ENCODE measurements around the gene FBXL7.

Gene FBXL7

GRCh38 chr5:15579193-15579990 is 79.4 kb downstream of the FBXL7 start:
- H3K4me3 ChIP-seq (ENCODE audit: low read depth, low read length) = no peak overlapping the region
- TF ChIP-seq, protein P1, sequence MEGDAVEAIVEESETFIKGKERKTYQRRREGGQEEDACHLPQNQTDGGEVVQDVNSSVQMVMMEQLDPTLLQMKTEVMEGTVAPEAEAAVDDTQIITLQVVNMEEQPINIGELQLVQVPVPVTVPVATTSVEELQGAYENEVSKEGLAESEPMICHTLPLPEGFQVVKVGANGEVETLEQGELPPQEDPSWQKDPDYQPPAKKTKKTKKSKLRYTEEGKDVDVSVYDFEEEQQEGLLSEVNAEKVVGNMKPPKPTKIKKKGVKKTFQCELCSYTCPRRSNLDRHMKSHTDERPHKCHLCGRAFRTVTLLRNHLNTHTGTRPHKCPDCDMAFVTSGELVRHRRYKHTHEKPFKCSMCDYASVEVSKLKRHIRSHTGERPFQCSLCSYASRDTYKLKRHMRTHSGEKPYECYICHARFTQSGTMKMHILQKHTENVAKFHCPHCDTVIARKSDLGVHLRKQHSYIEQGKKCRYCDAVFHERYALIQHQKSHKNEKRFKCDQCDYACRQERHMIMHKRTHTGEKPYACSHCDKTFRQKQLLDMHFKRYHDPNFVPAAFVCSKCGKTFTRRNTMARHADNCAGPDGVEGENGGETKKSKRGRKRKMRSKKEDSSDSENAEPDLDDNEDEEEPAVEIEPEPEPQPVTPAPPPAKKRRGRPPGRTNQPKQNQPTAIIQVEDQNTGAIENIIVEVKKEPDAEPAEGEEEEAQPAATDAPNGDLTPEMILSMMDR (IDR thresholded peaks at IDR 0.05; ENCODE audit: low read depth, low read length) = no peak
- TF ChIP-seq POLR2A (IDR thresholded peaks at IDR 0.05; ENCODE audit: extremely low read depth, insufficient read length) (no peak), MYC (IDR thresholded peaks at IDR 0.05; ENCODE audit: low read depth, low read length) (no peak)
- TF ChIP-seq, protein P2, sequence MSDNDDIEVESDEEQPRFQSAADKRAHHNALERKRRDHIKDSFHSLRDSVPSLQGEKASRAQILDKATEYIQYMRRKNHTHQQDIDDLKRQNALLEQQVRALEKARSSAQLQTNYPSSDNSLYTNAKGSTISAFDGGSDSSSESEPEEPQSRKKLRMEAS (IDR thresholded peaks at IDR 0.05; ENCODE audit: low read depth, low read length) = no peak
- DNase-seq (ENCODE audit: low read depth) = no peak

- no peak for DNase-seq (ENCODE audit: low read depth)
- no peak overlapping the region for H3K4me3 ChIP-seq (ENCODE audit: low read depth, low read length)
- TF ChIP-seq POLR2A (IDR thresholded peaks at IDR 0.05; ENCODE audit: extremely low read depth, insufficient read length) (no peak), MYC (IDR thresholded peaks at IDR 0.05; ENCODE audit: low read depth, low read length) (no peak)
- TF ChIP-seq, protein P2 (IDR thresholded peaks at IDR 0.05; ENCODE audit: low read depth, low read length) = no peak
- TF ChIP-seq, protein P1 (IDR thresholded peaks at IDR 0.05; ENCODE audit: low read depth, low read length) = no peak
Measured at GRCh38 chr5:15584528-15584927, 84.5 kb downstream of the FBXL7 start.

- TF ChIP-seq POLR2A (IDR thresholded peaks at IDR 0.05; ENCODE audit: extremely low read depth, insufficient read length) (no peak), MYC (IDR thresholded peaks at IDR 0.05; ENCODE audit: low read depth, low read length) (no peak)
- TF ChIP-seq, protein P1 (IDR thresholded peaks at IDR 0.05; ENCODE audit: low read depth, low read length) = no peak
- TF ChIP-seq, protein P2 (IDR thresholded peaks at IDR 0.05; ENCODE audit: low read depth, low read length) = no peak
- no peak overlapping the region for H3K4me3 ChIP-seq (ENCODE audit: low read depth, low read length)
- no peak for DNase-seq (ENCODE audit: low read depth)
Measured at GRCh38 chr5:15585128-15585527, 85.1 kb downstream of the FBXL7 start.

DNA sequence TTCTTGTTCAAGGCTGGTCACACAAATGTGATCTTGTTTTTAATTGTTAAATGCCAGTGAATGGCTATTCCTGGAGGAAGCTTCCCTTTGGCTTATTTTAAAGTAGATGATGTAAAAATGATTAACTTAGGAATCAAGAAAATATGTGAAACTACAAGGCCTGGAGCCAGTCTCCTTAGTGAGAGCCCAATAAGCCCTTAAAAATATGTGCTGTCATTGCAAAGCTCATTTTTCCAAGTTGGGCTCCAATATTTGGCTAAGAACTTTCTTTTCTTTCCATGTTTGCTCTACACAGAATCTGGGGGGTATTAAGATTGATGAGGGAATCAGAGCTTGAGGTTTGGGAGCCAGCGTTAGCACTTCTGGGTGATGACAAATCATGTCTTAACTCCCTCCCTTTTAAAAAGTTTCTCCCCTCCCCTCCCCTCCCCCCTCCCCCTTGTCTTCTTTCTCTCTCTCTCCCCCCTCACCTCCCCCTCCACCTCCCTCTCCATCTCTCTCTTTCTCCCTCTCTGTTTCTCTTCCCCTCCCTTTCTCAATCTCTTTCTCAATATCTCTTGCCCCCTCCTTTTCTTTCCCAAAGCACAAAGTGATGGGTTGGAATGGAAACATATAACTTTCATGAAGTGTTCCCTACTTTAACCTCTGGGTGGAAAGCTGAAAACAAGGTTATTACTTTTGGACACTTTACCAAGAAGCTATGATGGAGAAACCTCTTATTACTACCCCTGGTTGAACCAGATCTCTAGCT is 86.0 kb downstream of the FBXL7 start:
- no peak overlapping the region for H3K4me3 ChIP-seq (ENCODE audit: low read depth, low read length)
- TF ChIP-seq MYC (IDR thresholded peaks at IDR 0.05; ENCODE audit: low read depth, low read length) (no peak), POLR2A (IDR thresholded peaks at IDR 0.05; ENCODE audit: extremely low read depth, insufficient read length) (no peak)
- TF ChIP-seq, protein P2 (IDR thresholded peaks at IDR 0.05; ENCODE audit: low read depth, low read length) = no peak
- TF ChIP-seq, protein P1 (IDR thresholded peaks at IDR 0.05; ENCODE audit: low read depth, low read length) = no peak
- no peak for DNase-seq (ENCODE audit: low read depth)

GRCh38 chr5:15587916-15588315 is 87.9 kb downstream of the FBXL7 start:
- no peak for DNase-seq (ENCODE audit: low read depth)
- TF ChIP-seq, protein P1 (IDR thresholded peaks at IDR 0.05; ENCODE audit: low read depth, low read length) = no peak
- TF ChIP-seq, protein P2 (IDR thresholded peaks at IDR 0.05; ENCODE audit: low read depth, low read length) = no peak
- no peak for TF ChIP-seq MYC (IDR thresholded peaks at IDR 0.05; ENCODE audit: low read depth, low read length)
- no peak for TF ChIP-seq POLR2A (IDR thresholded peaks at IDR 0.05; ENCODE audit: extremely low read depth, insufficient read length)
- H3K4me3 ChIP-seq (ENCODE audit: low read depth, low read length) = no peak overlapping the region

Measured in NB4 (cell line).